GM13977 (cell line): ENCODE data around the gene CYP11A1.
"Not testable (repeated sequence)": the region's sequence is repeated elsewhere in the genome, so short reads cannot be mapped to it uniquely, and the experiment has no call there.

Source experiments
- DNase-seq: peaks from one replicate; pipeline ENCODE4 v3.0.0; 2012; ENCODE audit warnings: low spot score
- in situ Hi-C: fragments of 300-500 bp; cut with MboI; formaldehyde crosslinking; loops from one replicate; pipeline ENCODE4 v1.12.0; 2022; ENCODE audit warnings: low sequenced_read_pairs, low pct_unique_long_range_greater_than_20kb, mixed read lengths, inconsistent platforms; ENCODE audit not compliant: unreplicated experiment
- TF ChIP-seq, protein P1 (sequence below): IDR thresholded peaks from 2 replicates; pipeline ENCODE4 v1.5.1; 2012; ENCODE audit warnings: mild to moderate bottlenecking, control low read depth; ENCODE audit not compliant: insufficient read depth; ENCODE audit errors: extremely low read depth, missing control alignments

Gene CYP11A1

GRCh38 chr15:74365598-74366445 lies 1.6 kb downstream of the CYP11A1 start:
- no peak for DNase-seq
- TF ChIP-seq, protein P1, sequence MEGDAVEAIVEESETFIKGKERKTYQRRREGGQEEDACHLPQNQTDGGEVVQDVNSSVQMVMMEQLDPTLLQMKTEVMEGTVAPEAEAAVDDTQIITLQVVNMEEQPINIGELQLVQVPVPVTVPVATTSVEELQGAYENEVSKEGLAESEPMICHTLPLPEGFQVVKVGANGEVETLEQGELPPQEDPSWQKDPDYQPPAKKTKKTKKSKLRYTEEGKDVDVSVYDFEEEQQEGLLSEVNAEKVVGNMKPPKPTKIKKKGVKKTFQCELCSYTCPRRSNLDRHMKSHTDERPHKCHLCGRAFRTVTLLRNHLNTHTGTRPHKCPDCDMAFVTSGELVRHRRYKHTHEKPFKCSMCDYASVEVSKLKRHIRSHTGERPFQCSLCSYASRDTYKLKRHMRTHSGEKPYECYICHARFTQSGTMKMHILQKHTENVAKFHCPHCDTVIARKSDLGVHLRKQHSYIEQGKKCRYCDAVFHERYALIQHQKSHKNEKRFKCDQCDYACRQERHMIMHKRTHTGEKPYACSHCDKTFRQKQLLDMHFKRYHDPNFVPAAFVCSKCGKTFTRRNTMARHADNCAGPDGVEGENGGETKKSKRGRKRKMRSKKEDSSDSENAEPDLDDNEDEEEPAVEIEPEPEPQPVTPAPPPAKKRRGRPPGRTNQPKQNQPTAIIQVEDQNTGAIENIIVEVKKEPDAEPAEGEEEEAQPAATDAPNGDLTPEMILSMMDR, result no peak
- in situ Hi-C loops, result no loop called here

DNA sequence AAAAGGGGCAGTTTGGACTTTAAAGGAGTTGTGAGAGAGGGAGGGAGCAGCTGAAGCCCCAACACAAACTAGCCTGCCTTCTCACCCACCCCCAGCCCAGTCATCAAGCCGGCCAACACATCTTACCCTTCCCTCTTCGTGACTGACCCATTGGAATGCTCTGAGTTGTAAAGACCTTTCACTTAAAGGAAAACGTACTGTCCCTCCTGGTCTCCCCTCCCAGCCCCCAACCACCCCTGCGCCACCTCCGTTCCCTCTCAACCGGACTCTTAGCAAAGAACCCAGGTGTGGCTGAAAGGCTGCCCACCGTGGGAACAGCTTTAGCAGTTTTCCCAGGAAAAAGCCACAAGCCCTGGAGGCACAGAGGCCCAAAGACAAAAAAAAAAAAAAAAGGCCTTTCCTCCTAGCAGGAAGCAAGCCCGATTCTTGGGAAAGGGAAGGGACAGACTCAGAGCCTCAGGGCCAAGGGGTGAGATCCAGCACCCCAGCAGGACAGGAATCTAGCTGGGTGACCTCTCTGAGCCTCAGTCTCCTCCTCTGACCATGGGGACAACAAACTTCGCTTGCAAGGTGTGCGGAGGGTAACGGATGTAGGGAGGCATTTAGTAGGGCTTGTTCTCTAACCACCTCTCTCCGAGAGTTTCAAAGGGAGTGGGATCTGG lies 2.4 kb downstream of the CYP11A1 start:
- TF ChIP-seq, protein P1, result no peak
- in situ Hi-C loops, result no loop called here
- no peak for DNase-seq

- TF ChIP-seq, protein P1, result no peak
- in situ Hi-C loops, result no loop called here
- no peak for DNase-seq
Observed at GRCh38 chr15:74362482-74362881, 5.0 kb downstream of the CYP11A1 start.

DNA sequence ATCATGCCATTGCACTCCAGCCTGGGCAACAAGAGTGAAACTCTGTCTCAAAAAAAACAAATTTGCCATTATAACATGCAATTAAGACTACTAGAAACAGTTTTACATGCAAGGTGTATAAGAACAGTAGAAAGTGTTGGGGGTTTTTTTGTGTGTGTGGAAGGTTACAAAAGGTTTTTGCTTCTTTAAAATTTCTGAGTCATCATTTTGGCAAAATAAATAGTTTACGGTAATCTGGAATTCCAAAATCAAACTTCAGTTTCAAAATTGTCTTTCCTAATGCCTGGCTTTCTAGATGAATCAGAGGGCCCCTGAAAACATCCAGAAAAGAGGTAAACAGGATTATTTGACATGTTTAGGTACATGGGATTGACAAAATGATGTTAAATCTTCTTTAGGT lies 6.6 kb downstream of the CYP11A1 start:
- DNase-seq, in situ Hi-C loops: not testable (repeated sequence)

DNA sequence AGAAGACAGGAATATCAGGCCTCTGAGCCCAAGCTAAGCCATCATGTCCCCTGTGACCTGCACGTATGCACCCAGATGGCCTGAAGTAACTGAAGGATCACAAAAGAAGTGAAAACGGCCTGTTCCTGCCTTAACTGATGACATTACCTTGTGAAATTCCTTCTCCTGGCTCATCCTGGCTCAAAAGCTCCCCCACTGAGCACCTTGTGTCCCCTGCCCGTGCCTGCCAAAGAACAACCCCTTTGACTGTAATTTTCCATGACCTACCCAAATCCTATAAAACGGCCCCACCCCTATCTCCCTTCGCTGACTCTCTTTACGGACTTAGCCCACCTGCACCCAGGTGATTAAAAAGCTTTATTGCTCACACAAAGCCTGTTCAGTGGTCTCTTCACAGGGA lies 8.1 kb downstream of the CYP11A1 start:
- DNase-seq, in situ Hi-C loops: not testable (repeated sequence)

DNA sequence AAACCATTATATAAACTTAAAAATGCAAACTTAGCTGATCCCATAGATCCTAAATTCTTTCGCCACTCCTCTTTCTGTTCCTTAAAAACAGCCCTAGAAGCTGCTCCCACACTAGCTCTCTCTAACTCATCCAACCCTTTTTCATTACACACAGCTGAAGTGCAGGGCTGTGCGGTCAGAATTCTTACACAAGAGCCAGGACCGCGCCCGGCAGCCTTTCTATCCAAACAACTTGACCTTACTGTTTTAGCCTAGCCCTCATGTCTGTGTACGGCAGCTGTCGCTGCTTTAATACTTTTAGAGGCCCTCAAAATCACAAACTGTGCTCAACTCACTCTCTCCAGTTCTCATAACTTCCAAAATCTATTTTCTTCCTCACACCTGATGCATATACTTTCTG lies 9.9 kb downstream of the CYP11A1 start:
- in situ Hi-C loops, result not testable (repeated sequence)

GRCh38 chr15:74356050-74356449 lies 11.4 kb downstream of the CYP11A1 start:
- DNase-seq, in situ Hi-C loops: not testable (repeated sequence)

More for the DNA sequence above, 9.9 kb downstream of the CYP11A1 start:
- DNase-seq, result not testable (repeated sequence)

- in situ Hi-C loops, DNase-seq: not testable (repeated sequence)
Observed at GRCh38 chr15:74353992-74354391, 13.5 kb downstream of the CYP11A1 start.

DNA sequence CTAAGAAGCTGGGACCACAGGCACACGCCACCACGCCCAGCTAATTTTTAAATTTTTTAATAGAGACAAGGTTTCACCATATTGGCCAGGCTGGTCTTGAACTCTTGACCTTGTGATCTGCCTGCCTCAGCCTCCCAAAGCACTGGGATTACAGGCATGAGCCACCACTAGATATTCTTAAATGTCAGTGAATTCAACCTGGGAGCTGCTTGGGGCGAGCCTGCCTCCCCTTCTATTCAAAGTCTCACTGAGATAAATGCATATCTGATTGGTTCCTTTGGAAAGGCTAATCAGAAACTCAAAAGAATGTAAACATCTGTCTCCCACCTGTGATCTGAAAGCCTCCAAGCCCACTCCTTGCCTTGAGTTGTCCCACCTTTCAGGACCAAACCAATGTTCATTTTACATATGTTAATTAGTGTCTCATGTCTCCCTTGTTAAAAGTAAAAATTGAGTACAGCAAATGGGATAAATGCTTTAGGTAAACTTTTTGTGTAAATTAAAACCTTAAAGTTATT lies 15.0 kb downstream of the CYP11A1 start:
- no peak for DNase-seq
- in situ Hi-C loops, result no loop called here
- TF ChIP-seq, protein P1, result no peak
